ENCODE results near the gene SPRR2D. TPM values are rescaled to one million over a fixed set of nuclear protein-coding genes. Genes with fewer than 3 reads are reported as not detected.

The SPRR2D gene
- total RNA-seq, 1 donor from 2014 or later = 0.57 TPM

- no peak within 1 kb of the TSS for H3K27ac Mint-ChIP-seq (ENCODE audit: unreplicated experiment)
- Histone ChIP-seq H3K79me2 (ENCODE audit: insufficient read depth, low read length) (no peaks in the 10 kb centered on the region), H3K4me3 (ENCODE audit: insufficient read depth, low read depth, low read length) (no peak within 1 kb of the TSS), H4K20me1 (ENCODE audit: insufficient read depth, low read length) (no peaks in the 10 kb centered on the region), H3K36me3 (ENCODE audit: insufficient read depth, low read length) (no peaks in the 10 kb centered on the region), H3K27ac (ENCODE audit: low read depth, low read length) (no peak within 1 kb of the TSS), H2AFZ (ENCODE audit: low read depth, low read length) (no peak within 1 kb of the TSS), H3K9me3 (ENCODE audit: insufficient read depth, low read depth, low read length) (peaks cover 5% of the 10 kb centered on the region), H3K9ac (ENCODE audit: low read length) (no peak within 1 kb of the TSS), H3K27me3 (ENCODE audit: insufficient read depth, low read length) (no peaks in the 10 kb centered on the region), H3K4me2 (ENCODE audit: low read length) (no peak within 1 kb of the TSS), H3K4me1 (ENCODE audit: insufficient read depth, low read length) (no peaks in the 10 kb centered on the region)
- TF ChIP-seq CTCF (IDR thresholded peaks at IDR 0.05; ENCODE audit: insufficient read depth, low read depth, low read length) (no peak), EZH2 (IDR thresholded peaks at IDR 0.05; ENCODE audit: insufficient read depth, low read length) (no peak)
- no peaks in the 10 kb centered on the region for H3K36me3 Mint-ChIP-seq (ENCODE audit: low read depth, unreplicated experiment)
- H3K9me3 Mint-ChIP-seq (ENCODE audit: unreplicated experiment) = no peaks in the 10 kb centered on the region
- peaks cover 10% of the 10 kb centered on the region for H3K27me3 Mint-ChIP-seq (ENCODE audit: low read depth, unreplicated experiment)
- H3K4me3 Mint-ChIP-seq (ENCODE audit: unreplicated experiment) = no peak within 1 kb of the TSS
- FAIRE-seq = no peak
- no peaks in the 10 kb centered on the region for H3K4me1 Mint-ChIP-seq (ENCODE audit: low read depth, unreplicated experiment)
- DNase-seq (ENCODE audit: low read depth) = no peak
Measured at GRCh38 chr1:153001382-153001781, 39.5 kb downstream of the SPRR2D start, which contains the start of gene SPRR3. TSS of gene SPRR3 (plus strand) at chr1:153001749. CDS start at chr1:153003021, 1,272 bp downstream.

- Histone ChIP-seq H2AFZ (ENCODE audit: low read depth, low read length) (no peak overlapping the region), H3K4me1 (ENCODE audit: insufficient read depth, low read length) (no peaks in the 10 kb centered on the region), H3K27me3 (ENCODE audit: insufficient read depth, low read length) (no peaks in the 10 kb centered on the region), H3K27ac (ENCODE audit: low read depth, low read length) (no peak overlapping the region), H4K20me1 (ENCODE audit: insufficient read depth, low read length) (no peaks in the 10 kb centered on the region), H3K4me3 (ENCODE audit: insufficient read depth, low read depth, low read length) (no peak overlapping the region), H3K4me2 (ENCODE audit: low read length) (no peak overlapping the region), H3K9me3 (ENCODE audit: insufficient read depth, low read depth, low read length) (peaks cover 5% of the 10 kb centered on the region), H3K9ac (ENCODE audit: low read length) (no peak overlapping the region), H3K79me2 (ENCODE audit: insufficient read depth, low read length) (no peaks in the 10 kb centered on the region), H3K36me3 (ENCODE audit: insufficient read depth, low read length) (no peaks in the 10 kb centered on the region)
- Mint-ChIP-seq H3K27me3 (ENCODE audit: low read depth, unreplicated experiment) (peaks cover 10% of the 10 kb centered on the region), H3K9me3 (ENCODE audit: unreplicated experiment) (peaks cover 4% of the 10 kb centered on the region), H3K36me3 (ENCODE audit: low read depth, unreplicated experiment) (no peaks in the 10 kb centered on the region), H3K4me1 (ENCODE audit: low read depth, unreplicated experiment) (no peaks in the 10 kb centered on the region), H3K4me3 (ENCODE audit: unreplicated experiment) (no peak overlapping the region), H3K27ac (ENCODE audit: unreplicated experiment) (no peak overlapping the region)
- FAIRE-seq (no peak), DNase-seq (ENCODE audit: low read depth) (no peak)
- TF ChIP-seq EZH2 (IDR thresholded peaks at IDR 0.05; ENCODE audit: insufficient read depth, low read length) (no peak), CTCF (IDR thresholded peaks at IDR 0.05; ENCODE audit: insufficient read depth, low read depth, low read length) (no peak)
Measured at GRCh38 chr1:153000294-153000693, 40.6 kb downstream of the SPRR2D start.

GRCh38 chr1:152999818-153000217, 41.1 kb downstream of the SPRR2D start:
- H3K9me3 Mint-ChIP-seq (ENCODE audit: unreplicated experiment) = peaks cover 5% of the 10 kb centered on the region
- no peak for TF ChIP-seq CTCF (IDR thresholded peaks at IDR 0.05; ENCODE audit: insufficient read depth, low read depth, low read length)
- no peak for TF ChIP-seq EZH2 (IDR thresholded peaks at IDR 0.05; ENCODE audit: insufficient read depth, low read length)
- Histone ChIP-seq H3K4me2 (ENCODE audit: low read length) (no peak overlapping the region), H3K9me3 (ENCODE audit: insufficient read depth, low read depth, low read length) (peaks cover 5% of the 10 kb centered on the region), H3K9ac (ENCODE audit: low read length) (no peak overlapping the region), H4K20me1 (ENCODE audit: insufficient read depth, low read length) (no peaks in the 10 kb centered on the region), H2AFZ (ENCODE audit: low read depth, low read length) (no peak overlapping the region), H3K36me3 (ENCODE audit: insufficient read depth, low read length) (no peaks in the 10 kb centered on the region), H3K4me3 (ENCODE audit: insufficient read depth, low read depth, low read length) (no peak overlapping the region), H3K4me1 (ENCODE audit: insufficient read depth, low read length) (no peaks in the 10 kb centered on the region), H3K27ac (ENCODE audit: low read depth, low read length) (no peak overlapping the region), H3K27me3 (ENCODE audit: insufficient read depth, low read length) (no peaks in the 10 kb centered on the region), H3K79me2 (ENCODE audit: insufficient read depth, low read length) (no peaks in the 10 kb centered on the region)
- DNase-seq (ENCODE audit: low read depth) (no peak), FAIRE-seq (no peak)
- H3K4me1 Mint-ChIP-seq (ENCODE audit: low read depth, unreplicated experiment) = no peaks in the 10 kb centered on the region
- peaks cover 10% of the 10 kb centered on the region for H3K27me3 Mint-ChIP-seq (ENCODE audit: low read depth, unreplicated experiment)
- H3K4me3 Mint-ChIP-seq (ENCODE audit: unreplicated experiment) = no peak overlapping the region
- H3K36me3 Mint-ChIP-seq (ENCODE audit: low read depth, unreplicated experiment) = no peaks in the 10 kb centered on the region
- no peak overlapping the region for H3K27ac Mint-ChIP-seq (ENCODE audit: unreplicated experiment)

Data from astrocyte (in vitro differentiated cells and primary cell).